Osteoblast (primary cell): Measurements from ENCODE around the gene AGBL5. TPM values are rescaled to one million over a fixed set of nuclear protein-coding genes. Genes with fewer than 3 reads are reported as not detected.

Experiments used
- DNase-seq: peaks from one replicate; pipeline ENCODE4 v3.0.0; 2011; ENCODE audit warnings: low spot score, mixed read lengths; ENCODE audit not compliant: insufficient read length; ENCODE audit errors: missing footprints
- H2AFZ ChIP-seq: 2 replicates; pipeline ENCODE4 v1.6.0; 2011; ENCODE audit warnings: mild to moderate bottlenecking, low read length
- H3K27ac ChIP-seq: 2 replicates; pipeline ENCODE4 v1.5.1; 2011; ENCODE audit warnings: mild to moderate bottlenecking, low read depth, low read length, moderate library complexity
- H3K27me3 ChIP-seq: 2 replicates; pipeline ENCODE4 v1.6.0; 2012; ENCODE audit warnings: mild to moderate bottlenecking, control low read depth, inconsistent platforms, low read length, moderate library complexity; ENCODE audit not compliant: insufficient read depth
- H3K36me3 ChIP-seq: 2 replicates; pipeline ENCODE4 v1.5.1; 2011; ENCODE audit warnings: mild to moderate bottlenecking, low read length, control low read depth, moderate library complexity; ENCODE audit not compliant: insufficient read depth
- H3K4me1 ChIP-seq: 2 replicates; pipeline ENCODE4 v1.5.1; 2011; ENCODE audit warnings: mild to moderate bottlenecking, low read length, control low read depth, moderate library complexity; ENCODE audit not compliant: insufficient read depth
- H3K4me2 ChIP-seq: 2 replicates; pipeline ENCODE4 v1.6.0; 2011; ENCODE audit warnings: mild to moderate bottlenecking, low read length; ENCODE audit not compliant: insufficient read depth
- H3K4me3 ChIP-seq: fragments of 200-600 bp; sonication (generic); 3 replicates; pipeline ENCODE4 v1.5.1; 2012; ENCODE audit warnings: mild to moderate bottlenecking, low read length, inconsistent platforms; ENCODE audit not compliant: insufficient read depth
- H3K79me2 ChIP-seq: 2 replicates; pipeline ENCODE4 v1.6.0; 2012; ENCODE audit warnings: mild to moderate bottlenecking, low read length, control low read depth, inconsistent platforms; ENCODE audit not compliant: insufficient read depth
- H3K9me3 ChIP-seq: 2 replicates; pipeline ENCODE4 v1.5.1; 2011; ENCODE audit warnings: low read depth, low read length, control low read depth
- H4K20me1 ChIP-seq: 2 replicates; pipeline ENCODE4 v1.6.0; 2012; ENCODE audit warnings: mild to moderate bottlenecking, low read length, control low read depth; ENCODE audit not compliant: insufficient read depth
- CTCF ChIP-seq: IDR thresholded peaks from 2 replicates; pipeline ENCODE4 v1.5.1; 2011; ENCODE audit warnings: mild to moderate bottlenecking, low read depth, low read length, moderate library complexity; ENCODE audit errors: extremely low read depth
- total RNA-seq: library from RNA; depleted of rRNA; stranded (reverse); fragments of >200 nt; gene quantifications from 2 replicates; pipeline ENCODE4 v1.2.3, GENCODE V29; 2012

AGBL5 gene
- total RNA-seq, 1 donor = 24.6 TPM

GRCh38 chr2:27003857-27004256 lies 47.6 kb upstream of the AGBL5 start:
- no peak for DNase-seq
- Histone ChIP-seq H3K27ac (no peak overlapping the region), H3K27me3 (no peaks in the 10 kb centered on the region), H3K9me3 (no peaks in the 10 kb centered on the region), H4K20me1 (peaks cover 26% of the 10 kb centered on the region), H3K79me2 (no peaks in the 10 kb centered on the region), H3K4me3 (no peak overlapping the region), H2AFZ (no peak overlapping the region), H3K36me3 (no peaks in the 10 kb centered on the region), H3K4me2 (no peak overlapping the region), H3K4me1 (peaks cover 13% of the 10 kb centered on the region)
- no peak for TF ChIP-seq CTCF

- Histone ChIP-seq H4K20me1 (peaks cover 28% of the 10 kb centered on the region), H3K79me2 (no peaks in the 10 kb centered on the region), H3K27me3 (no peaks in the 10 kb centered on the region), H3K4me2 (no peak overlapping the region), H3K27ac (no peak overlapping the region), H3K36me3 (no peaks in the 10 kb centered on the region), H3K4me1 (peaks cover 24% of the 10 kb centered on the region), H3K9me3 (no peaks in the 10 kb centered on the region), H3K4me3 (no peak overlapping the region), H2AFZ (no peak overlapping the region)
- TF ChIP-seq CTCF = no peak
- no peak for DNase-seq
These were observed 44.7 kb upstream of the AGBL5 start for GRCh38 chr2:27006602-27007415.

- Histone ChIP-seq H3K4me1 (peaks cover 24% of the 10 kb centered on the region), H3K36me3 (no peaks in the 10 kb centered on the region), H4K20me1 (peaks cover 25% of the 10 kb centered on the region), H2AFZ (no peak overlapping the region), H3K79me2 (no peaks in the 10 kb centered on the region), H3K4me3 (no peak overlapping the region), H3K27me3 (no peaks in the 10 kb centered on the region), H3K9me3 (no peaks in the 10 kb centered on the region), H3K4me2 (no peak overlapping the region), H3K27ac (no peak overlapping the region)
- DNase-seq = no peak
- no peak for TF ChIP-seq CTCF
These were observed 43.8 kb upstream of the AGBL5 start for GRCh38 chr2:27007416-27008374.

GRCh38 chr2:27008678-27009077 lies 42.8 kb upstream of the AGBL5 start:
- DNase-seq = no peak
- H3K4me2 ChIP-seq = no peak overlapping the region
- H3K4me1 ChIP-seq = peaks cover 17% of the 10 kb centered on the region
- no peak for TF ChIP-seq CTCF
- H2AFZ ChIP-seq = no peak overlapping the region
- H3K9me3 ChIP-seq = no peaks in the 10 kb centered on the region
- H4K20me1 ChIP-seq = peaks cover 16% of the 10 kb centered on the region
- no peaks in the 10 kb centered on the region for H3K79me2 ChIP-seq
- H3K27me3 ChIP-seq = no peaks in the 10 kb centered on the region
- H3K27ac ChIP-seq = no peak overlapping the region
- H3K36me3 ChIP-seq = no peaks in the 10 kb centered on the region
- H3K4me3 ChIP-seq = no peak overlapping the region
